Measurements from ENCODE around the gene KLRB1.

Gene KLRB1

DNA sequence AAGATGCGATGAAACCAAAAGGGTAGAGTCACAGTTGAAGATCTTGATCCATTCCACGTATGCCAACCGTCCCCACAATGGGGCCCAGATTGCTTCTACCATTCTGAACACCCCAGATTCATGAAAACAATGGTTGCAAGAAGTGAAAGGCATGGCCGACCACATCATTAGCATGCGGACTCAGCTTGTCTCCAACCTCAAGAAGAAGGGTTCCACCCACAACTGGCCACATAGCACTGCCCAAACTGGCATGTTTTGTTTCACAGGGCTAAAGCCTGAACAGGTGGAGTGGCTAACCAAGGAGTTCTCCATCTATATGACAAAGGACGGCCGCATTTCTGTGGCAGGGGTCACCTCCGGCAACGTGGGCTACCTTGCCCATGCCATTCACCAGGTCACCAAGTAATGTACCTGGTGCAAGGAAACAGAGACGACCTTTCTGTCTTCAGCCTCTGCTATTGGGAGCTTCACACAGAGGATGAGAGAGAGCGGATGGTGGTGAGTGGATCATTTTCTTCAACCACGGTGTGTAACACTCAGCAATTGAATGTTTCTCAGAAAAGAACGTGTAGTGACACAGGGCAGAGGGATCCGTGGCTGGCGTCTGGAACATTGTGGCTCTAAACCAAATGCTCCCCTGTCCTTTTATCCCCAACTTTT is 35.0 kb upstream of the KLRB1 start:
- Histone ChIP-seq H3K4me3 (ENCODE audit: low read length) (no peak overlapping the region), H3K27ac (ENCODE audit: low read depth, low read length) (no peak overlapping the region), H3K4me1 (ENCODE audit: insufficient read depth, low read length) (peaks cover 8% of the 10 kb centered on the region), H3K9ac (ENCODE audit: low read depth, low read length) (no peak overlapping the region), H3K27me3 (ENCODE audit: insufficient read depth, low read length) (no peaks in the 10 kb centered on the region), H3K9me3 (ENCODE audit: insufficient read depth, low read depth, low read length) (0 out of 2 replicates have a peak, but pooled peaks cover 5% of the 10 kb centered on the region), H3K36me3 (ENCODE audit: insufficient read depth, low read length) (no peaks in the 10 kb centered on the region)
- 87% methylated on average over 15 of the region's 15 CpGs for WGBS

DNA sequence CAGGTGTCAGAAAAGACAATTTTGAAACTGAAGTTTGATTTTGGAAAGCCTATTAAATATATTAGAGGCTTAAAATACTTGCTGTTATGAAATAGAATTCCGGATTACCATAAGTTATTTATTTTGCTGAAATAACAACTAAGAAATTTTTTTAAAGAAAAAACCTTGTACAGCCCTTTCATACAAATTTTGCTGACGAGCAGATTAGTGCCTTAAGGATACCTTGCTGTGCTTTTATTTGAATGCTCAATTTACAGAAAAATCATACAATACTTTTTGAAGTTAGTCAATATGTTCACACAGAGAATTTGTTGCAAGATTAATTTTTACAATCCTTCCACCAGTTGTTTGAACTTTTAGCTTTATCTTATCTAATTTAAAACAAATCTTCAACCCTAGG is 32.3 kb upstream of the KLRB1 start:
- Histone ChIP-seq H3K27ac (ENCODE audit: low read depth, low read length) (no peak overlapping the region), H3K36me3 (ENCODE audit: insufficient read depth, low read length) (no peaks in the 10 kb centered on the region)
- 100% methylated on average over 1 of the region's 2 CpGs for WGBS

DNA sequence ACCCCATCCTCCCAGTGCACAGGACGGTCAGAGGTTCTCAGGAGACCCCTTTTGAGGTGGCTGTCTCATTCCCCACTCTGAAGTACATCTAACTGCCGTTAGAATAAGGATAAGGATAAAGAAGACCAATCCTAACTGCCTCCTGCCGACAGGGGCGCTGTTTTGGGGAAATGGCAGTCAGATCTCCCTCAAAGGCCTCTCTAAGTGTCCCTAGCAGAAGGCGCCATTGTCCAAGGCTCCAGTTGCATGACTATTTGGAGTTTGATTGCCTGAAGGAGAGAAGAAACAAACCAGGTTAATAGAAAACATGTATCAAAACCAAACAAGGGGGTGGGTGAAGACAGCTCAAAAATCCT is 29.1 kb upstream of the KLRB1 start:
- Histone ChIP-seq H3K9ac (ENCODE audit: low read depth, low read length) (no peak overlapping the region), H3K27ac (ENCODE audit: low read depth, low read length) (no peak overlapping the region), H3K9me3 (ENCODE audit: insufficient read depth, low read depth, low read length) (peaks cover 16% of the 10 kb centered on the region), H3K36me3 (ENCODE audit: insufficient read depth, low read length) (no peaks in the 10 kb centered on the region), H3K27me3 (ENCODE audit: insufficient read depth, low read length) (no peaks in the 10 kb centered on the region), H3K4me3 (ENCODE audit: low read length) (no peak overlapping the region), H3K4me1 (ENCODE audit: insufficient read depth, low read length) (no peaks in the 10 kb centered on the region)
- WGBS: 87% methylated on average over 5 of the region's 5 CpGs

More for the DNA sequence above, 32.3 kb upstream of the KLRB1 start:
- no peaks in the 10 kb centered on the region for H3K4me1 ChIP-seq (ENCODE audit: insufficient read depth, low read length)
- H3K9me3 ChIP-seq (ENCODE audit: insufficient read depth, low read depth, low read length): peaks cover 8% of the 10 kb centered on the region; the same call in 1 of the 2 replicates
- H3K27me3 ChIP-seq (ENCODE audit: insufficient read depth, low read length): no peaks in the 10 kb centered on the region
- H3K4me3 ChIP-seq (ENCODE audit: low read length): no peak overlapping the region
- H3K9ac ChIP-seq (ENCODE audit: low read depth, low read length): no peak overlapping the region

DNA sequence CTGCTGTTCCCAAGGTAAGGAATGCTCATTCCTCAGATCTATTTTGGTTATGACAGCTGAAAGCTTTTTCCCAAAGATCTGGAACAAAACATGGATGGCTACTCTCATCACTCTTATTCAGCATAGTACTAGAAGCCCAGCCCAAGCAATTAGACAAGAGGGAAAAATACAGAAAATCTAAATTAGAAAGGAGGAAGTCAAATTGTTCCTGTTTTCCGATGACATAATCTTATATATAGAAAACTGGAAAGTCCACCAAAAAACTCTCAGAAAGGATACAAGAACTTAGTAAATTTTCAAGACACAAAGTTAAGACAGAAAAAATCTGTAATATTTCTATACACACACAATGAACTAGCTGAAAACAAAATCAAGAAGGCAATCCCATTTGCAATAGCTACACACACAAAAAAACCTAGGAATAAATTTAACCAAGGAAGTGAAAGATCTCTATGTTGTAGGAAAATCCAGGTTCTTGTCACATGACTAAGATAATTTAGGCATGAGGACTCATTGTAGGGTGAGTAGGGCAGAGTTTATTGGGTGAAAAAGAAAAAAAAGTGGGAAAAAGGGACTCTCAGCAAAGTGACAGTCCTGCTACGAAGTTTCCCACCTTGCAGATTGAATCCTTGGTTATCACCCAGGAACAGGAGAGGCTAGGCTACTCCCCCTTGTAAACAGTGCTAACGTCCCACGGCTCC is 28.6 kb upstream of the KLRB1 start:
- no peak overlapping the region for H3K9ac ChIP-seq (ENCODE audit: low read depth, low read length)
- H3K27ac ChIP-seq (ENCODE audit: low read depth, low read length): no peak overlapping the region
- H3K27me3 ChIP-seq (ENCODE audit: insufficient read depth, low read length): no peaks in the 10 kb centered on the region
- WGBS: 92% methylated on average over 4 of the region's 4 CpGs
- H3K4me3 ChIP-seq (ENCODE audit: low read length): no peak overlapping the region
- no peaks in the 10 kb centered on the region for H3K4me1 ChIP-seq (ENCODE audit: insufficient read depth, low read length)
- H3K9me3 ChIP-seq (ENCODE audit: insufficient read depth, low read depth, low read length): peaks cover 16% of the 10 kb centered on the region
- no peaks in the 10 kb centered on the region for H3K36me3 ChIP-seq (ENCODE audit: insufficient read depth, low read length)

DNA sequence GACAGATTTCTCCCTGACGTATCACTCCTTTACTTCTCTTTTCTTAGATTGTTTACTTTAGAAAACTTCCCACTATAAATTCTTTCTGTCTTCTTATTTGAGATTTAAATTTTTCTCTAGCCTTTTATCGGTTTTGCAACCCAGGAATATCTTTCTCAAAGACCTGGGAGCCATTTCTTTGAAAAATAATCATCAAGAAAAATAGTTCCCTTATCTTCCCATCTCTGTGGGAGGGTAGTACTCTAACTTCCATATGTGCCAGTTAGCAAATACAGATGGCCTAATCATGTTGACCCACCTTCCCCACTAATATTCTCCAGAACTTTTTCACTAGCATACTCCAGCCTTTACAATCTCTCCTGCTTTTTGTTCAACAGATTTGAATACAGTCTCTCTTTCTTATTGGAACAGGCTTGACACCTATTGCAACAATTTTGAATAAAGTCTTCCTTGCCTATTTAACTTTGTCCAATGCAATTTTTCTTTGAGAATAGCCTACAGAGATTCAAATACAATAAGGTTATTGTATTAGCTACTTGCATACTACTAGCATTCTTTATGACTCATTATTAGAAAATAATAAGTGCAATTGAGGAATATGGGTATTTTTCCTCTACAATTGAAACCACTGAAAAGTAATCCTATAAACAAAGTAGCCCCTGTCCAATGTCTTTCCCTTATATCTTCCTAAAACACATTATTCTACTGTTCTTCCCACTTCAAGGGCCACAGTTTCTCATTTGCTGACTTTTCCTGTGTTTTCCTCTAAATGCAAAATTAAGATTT is 27.4 kb upstream of the KLRB1 start:
- Histone ChIP-seq H3K27ac (ENCODE audit: low read depth, low read length) (no peak overlapping the region), H3K4me1 (ENCODE audit: insufficient read depth, low read length) (no peaks in the 10 kb centered on the region), H3K4me3 (ENCODE audit: low read length) (no peak overlapping the region), H3K9me3 (ENCODE audit: insufficient read depth, low read depth, low read length) (peaks cover 16% of the 10 kb centered on the region), H3K27me3 (ENCODE audit: insufficient read depth, low read length) (no peaks in the 10 kb centered on the region), H3K9ac (ENCODE audit: low read depth, low read length) (no peak overlapping the region), H3K36me3 (ENCODE audit: insufficient read depth, low read length) (no peaks in the 10 kb centered on the region)
- WGBS: 100% methylated on average over 2 of the region's 2 CpGs

DNA sequence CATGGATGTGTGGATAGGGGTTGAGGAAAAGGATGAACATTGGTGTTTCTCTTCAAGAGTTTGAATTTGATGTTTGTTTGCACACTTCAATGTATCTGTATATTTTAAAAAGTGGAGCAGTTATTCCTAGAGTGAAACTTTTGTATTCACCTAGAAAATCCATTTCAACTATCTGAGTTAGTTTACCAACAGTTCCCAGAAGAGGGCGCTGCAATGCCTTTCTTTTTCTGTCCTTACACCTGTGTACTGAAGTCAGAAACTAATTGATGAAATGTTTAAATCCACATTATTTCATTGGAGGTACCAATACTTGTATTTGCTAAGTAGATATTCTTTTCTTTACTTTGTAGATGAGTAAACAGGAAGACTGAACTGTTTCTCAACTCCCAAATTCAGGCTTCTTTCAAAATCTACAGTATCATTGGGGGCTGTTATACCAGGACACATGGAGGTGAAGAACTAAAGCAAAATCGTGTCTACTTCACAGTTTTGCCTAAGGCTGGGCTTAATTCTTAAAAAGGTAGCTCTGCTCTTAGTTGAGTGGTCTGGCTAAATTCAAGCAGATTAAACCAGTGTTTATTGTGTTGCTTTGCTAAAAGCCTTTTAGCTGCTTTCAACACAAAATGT is 26.6 kb upstream of the KLRB1 start:
- Histone ChIP-seq H3K4me1 (ENCODE audit: insufficient read depth, low read length) (no peaks in the 10 kb centered on the region), H3K9me3 (ENCODE audit: insufficient read depth, low read depth, low read length) (peaks cover 15% of the 10 kb centered on the region), H3K27ac (ENCODE audit: low read depth, low read length) (no peak overlapping the region), H3K9ac (ENCODE audit: low read depth, low read length) (no peak overlapping the region), H3K36me3 (ENCODE audit: insufficient read depth, low read length) (no peaks in the 10 kb centered on the region), H3K4me3 (ENCODE audit: low read length) (no peak overlapping the region), H3K27me3 (ENCODE audit: insufficient read depth, low read length) (no peaks in the 10 kb centered on the region)
- 46% methylated on average over 2 of the region's 2 CpGs for WGBS

DNA sequence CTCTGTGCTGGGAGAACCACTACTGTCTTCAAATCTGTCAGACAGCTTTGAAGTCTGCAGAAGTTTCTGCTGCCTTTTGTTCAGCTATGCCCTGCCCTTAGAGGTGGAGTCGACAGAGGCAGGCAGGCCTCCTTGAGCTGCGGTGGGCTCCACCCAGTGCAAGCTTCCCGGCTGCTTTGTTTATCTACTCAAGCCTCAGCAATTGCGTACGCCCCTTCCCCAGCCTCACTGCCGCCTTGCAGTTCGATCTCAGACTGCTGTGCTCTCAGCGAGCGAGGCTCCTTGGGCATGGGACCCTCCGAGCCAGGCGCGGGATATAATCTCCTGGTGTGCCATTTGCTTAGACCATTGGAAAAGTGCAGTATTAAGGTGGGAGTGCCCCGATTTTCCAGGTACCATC is 25.1 kb upstream of the KLRB1 start:
- WGBS: 96% methylated on average over 13 of the region's 13 CpGs
- no peaks in the 10 kb centered on the region for H3K36me3 ChIP-seq (ENCODE audit: insufficient read depth, low read length)
- no peaks in the 10 kb centered on the region for H3K4me1 ChIP-seq (ENCODE audit: insufficient read depth, low read length)
- H3K27ac ChIP-seq (ENCODE audit: low read depth, low read length): no peak overlapping the region
- H3K9ac ChIP-seq (ENCODE audit: low read depth, low read length): no peak overlapping the region
- H3K4me3 ChIP-seq (ENCODE audit: low read length): no peak overlapping the region
- H3K9me3 ChIP-seq (ENCODE audit: insufficient read depth, low read depth, low read length): peaks cover 12% of the 10 kb centered on the region
- H3K27me3 ChIP-seq (ENCODE audit: insufficient read depth, low read length): no peaks in the 10 kb centered on the region

DNA sequence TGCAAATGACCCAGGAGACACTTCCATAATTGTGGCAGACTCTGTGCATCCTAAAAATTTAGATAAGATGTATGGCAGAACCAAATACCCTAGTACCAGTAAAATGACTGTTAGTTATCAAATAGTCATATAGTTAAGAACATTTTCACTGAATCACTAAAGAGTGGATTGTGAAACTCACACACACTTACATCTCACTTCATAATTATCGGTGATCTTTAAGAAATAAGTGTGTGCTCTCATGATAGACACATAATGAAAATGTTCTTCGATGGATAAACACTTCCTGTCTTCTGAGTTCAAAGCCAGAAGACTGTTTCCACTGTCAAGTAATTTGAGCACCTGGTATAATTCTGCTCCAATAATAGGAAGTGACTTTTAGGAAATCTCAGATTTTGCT is 19.1 kb upstream of the KLRB1 start:
- no peak overlapping the region for H3K4me3 ChIP-seq (ENCODE audit: low read length)
- H3K27ac ChIP-seq (ENCODE audit: low read depth, low read length): no peak overlapping the region
- no peaks in the 10 kb centered on the region for H3K27me3 ChIP-seq (ENCODE audit: insufficient read depth, low read length)
- no peaks in the 10 kb centered on the region for H3K4me1 ChIP-seq (ENCODE audit: insufficient read depth, low read length)
- 100% methylated on average over 2 of the region's 2 CpGs for WGBS
- H3K36me3 ChIP-seq (ENCODE audit: insufficient read depth, low read length): no peaks in the 10 kb centered on the region
- H3K9me3 ChIP-seq (ENCODE audit: insufficient read depth, low read depth, low read length): no peaks in the 10 kb centered on the region
- H3K9ac ChIP-seq (ENCODE audit: low read depth, low read length): no peak overlapping the region

DNA sequence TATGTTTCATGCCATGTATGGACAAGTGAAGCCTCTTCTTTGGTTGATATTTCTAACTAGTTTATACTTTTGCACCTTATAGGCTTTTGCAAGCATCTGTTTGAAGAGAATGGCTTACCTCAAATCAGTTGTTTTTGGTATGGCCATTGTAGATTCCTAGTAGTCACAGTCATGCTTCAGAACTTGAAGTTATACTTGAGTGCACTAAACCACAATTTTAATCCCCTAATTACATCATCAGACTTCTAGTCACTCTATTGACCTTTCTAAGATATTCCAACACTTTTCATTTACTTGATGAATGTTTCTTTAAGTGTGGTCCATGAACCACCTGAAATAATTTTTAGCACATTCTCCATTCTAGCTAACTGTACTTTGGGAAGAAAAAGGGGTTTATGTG is 18.6 kb upstream of the KLRB1 start:
- Histone ChIP-seq H3K36me3 (ENCODE audit: insufficient read depth, low read length) (no peaks in the 10 kb centered on the region), H3K9me3 (ENCODE audit: insufficient read depth, low read depth, low read length) (no peaks in the 10 kb centered on the region), H3K9ac (ENCODE audit: low read depth, low read length) (no peak overlapping the region), H3K27ac (ENCODE audit: low read depth, low read length) (no peak overlapping the region), H3K4me3 (ENCODE audit: low read length) (no peak overlapping the region), H3K4me1 (ENCODE audit: insufficient read depth, low read length) (no peaks in the 10 kb centered on the region), H3K27me3 (ENCODE audit: insufficient read depth, low read length) (no peaks in the 10 kb centered on the region)

DNA sequence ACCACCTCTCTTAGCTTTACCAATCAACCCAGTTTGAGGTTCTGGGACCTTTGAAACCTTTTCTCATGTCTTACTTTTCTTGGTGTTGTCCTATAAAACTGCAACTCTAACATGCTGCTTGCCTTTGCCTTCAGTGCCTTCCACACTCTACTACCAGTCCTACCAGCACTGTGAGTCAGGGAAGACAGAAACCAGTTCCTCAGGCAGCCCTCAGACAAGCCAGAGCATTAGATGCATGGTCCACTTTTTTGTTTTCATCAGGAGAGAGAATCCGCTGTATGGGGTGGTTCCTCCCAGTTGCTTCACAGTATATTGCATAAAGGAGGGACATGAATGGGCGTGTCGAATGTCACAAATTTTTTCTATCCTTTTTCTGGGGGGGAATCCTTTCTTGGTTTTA is 17.3 kb upstream of the KLRB1 start:
- H3K27me3 ChIP-seq (ENCODE audit: insufficient read depth, low read length): no peaks in the 10 kb centered on the region
- no peaks in the 10 kb centered on the region for H3K4me1 ChIP-seq (ENCODE audit: insufficient read depth, low read length)
- H3K36me3 ChIP-seq (ENCODE audit: insufficient read depth, low read length): no peaks in the 10 kb centered on the region
- H3K4me3 ChIP-seq (ENCODE audit: low read length): no peak overlapping the region
- H3K27ac ChIP-seq (ENCODE audit: low read depth, low read length): no peak overlapping the region
- WGBS: 87% methylated on average over 3 of the region's 3 CpGs
- no peaks in the 10 kb centered on the region for H3K9me3 ChIP-seq (ENCODE audit: insufficient read depth, low read depth, low read length)
- H3K9ac ChIP-seq (ENCODE audit: low read depth, low read length): no peak overlapping the region

Measured in HUES64 (cell line).